GM18508 (cell line): ENCODE results near the gene CD2.

Source experiments
- ATAC-seq: cut with Tn5 transposase; IDR thresholded peaks from one replicate; pipeline ENCODE4 v1.9.1; 2021; ENCODE audit warnings: moderate number of reproducible peaks; ENCODE audit not compliant: insufficient read depth, unreplicated experiment

The CD2 gene

DNA sequence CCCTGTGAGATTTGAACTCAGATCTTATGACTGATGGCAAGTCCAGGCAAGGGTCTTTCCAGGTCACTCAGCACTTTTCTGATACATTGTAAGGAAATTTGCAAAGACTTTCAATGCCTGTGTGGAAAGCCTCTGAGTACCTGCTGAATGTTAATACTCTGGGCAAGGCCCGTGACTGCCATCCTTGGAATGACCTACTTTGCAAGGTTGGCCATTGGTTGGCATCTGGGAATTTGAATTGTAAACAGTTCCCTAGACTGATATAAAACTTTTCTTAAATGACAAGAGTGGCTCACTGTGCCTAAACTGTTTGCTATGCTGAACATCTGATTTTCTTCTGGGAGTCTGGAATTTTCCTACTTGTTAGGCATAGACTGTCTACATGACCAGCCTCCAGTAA, 57.1 kb downstream of the CD2 start:
- ATAC-seq = no peak

DNA sequence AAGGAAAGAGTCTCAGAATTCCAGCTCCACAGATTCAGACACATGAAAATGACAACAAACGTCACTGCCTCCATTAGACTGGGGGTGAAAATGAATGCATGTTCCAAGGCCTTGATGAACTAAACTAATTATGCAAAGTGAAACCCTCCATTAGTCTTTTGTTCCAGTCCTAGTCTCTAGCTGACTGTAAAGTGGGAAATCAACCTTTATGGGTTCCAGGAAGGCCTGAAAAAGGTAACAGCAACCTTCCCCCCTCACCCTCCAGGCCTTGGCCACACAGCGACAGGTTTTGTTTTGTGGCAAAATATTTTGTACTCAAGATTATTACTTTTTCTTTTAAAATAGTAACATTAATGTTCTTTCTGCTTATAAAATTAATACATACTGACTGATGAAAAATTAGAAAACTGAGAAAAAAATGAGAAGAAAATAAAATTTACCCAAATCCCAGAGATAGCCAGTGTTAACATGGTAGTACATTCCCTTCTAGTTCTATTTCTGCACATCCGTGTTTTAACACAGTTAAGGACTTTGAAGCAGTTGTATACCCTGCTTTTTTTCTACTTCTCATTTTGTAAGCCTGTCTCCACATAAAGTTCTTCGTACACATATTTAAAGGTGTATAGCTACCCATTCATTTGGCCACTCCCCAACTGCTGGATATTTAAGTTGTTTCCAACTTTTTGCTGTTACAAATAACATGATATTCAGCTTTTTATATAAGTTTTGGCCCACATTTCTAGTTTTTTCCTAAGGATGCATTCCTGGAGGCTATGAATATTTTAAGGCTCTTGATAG, 60.9 kb downstream of the CD2 start:
- ATAC-seq = no peak

DNA sequence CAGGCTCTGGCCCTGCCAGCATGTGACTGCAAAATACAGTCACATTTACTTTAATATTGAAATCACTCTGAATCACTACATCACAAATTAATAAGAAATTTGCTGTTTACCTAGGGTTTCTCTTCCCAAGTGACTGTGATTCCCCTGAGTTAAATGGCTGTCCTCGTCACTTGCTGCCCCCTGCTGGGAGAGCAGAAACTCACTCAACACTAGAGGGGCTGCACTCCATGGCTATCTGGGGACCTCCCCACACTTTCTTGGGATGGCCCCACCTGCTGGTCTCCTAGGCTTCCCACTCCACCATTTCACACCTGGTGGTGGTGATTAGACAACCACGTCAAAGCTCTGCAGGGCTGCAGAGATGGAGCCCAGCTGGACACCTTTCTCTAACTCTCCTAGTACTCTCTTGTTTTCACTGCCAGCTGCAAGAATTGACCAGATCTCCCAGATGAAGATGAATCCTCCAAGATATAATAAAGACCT, 63.4 kb downstream of the CD2 start:
- no peak for ATAC-seq
